PC-9 (cell line): ENCODE measurements around the gene EHMT1.

Experiments used
- EZH2 ChIP-seq: fragments of 200-600 bp; sonication (generic); IDR thresholded peaks from 2 replicates; pipeline ENCODE4 v1.8.0; 2017; ENCODE audit warnings: antibody characterized with exemption, low read depth
- TF ChIP-seq, protein P1 (sequence below): fragments of 200-600 bp; sonication (generic); conservative IDR thresholded peaks from 2 replicates; pipeline ENCODE4 v1.6.1; 2017; ENCODE audit warnings: mixed run types, antibody characterized with exemption, mild to moderate bottlenecking, moderate library complexity

DNA sequence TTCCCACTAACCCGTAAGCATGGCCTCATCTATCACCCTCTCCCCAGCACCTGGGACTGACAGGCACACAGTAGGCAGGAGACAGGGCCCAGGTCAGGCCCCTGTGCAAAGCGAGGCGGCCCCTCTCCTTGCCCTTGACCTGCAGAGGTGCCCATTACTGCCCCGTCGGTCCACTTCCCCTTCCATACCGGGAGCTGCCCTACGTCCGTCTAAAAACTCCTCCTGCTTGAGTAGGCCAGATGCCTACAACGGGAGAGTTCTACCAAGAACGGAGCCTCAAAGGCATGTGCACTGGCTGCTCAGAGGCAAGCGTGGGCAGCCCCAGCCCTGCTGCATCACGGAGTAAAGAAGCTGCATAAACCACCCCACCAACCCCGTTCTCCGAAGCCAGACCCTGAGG, 35.5 kb upstream of the EHMT1 start:
- no peak for TF ChIP-seq EZH2
- TF ChIP-seq, protein P1, sequence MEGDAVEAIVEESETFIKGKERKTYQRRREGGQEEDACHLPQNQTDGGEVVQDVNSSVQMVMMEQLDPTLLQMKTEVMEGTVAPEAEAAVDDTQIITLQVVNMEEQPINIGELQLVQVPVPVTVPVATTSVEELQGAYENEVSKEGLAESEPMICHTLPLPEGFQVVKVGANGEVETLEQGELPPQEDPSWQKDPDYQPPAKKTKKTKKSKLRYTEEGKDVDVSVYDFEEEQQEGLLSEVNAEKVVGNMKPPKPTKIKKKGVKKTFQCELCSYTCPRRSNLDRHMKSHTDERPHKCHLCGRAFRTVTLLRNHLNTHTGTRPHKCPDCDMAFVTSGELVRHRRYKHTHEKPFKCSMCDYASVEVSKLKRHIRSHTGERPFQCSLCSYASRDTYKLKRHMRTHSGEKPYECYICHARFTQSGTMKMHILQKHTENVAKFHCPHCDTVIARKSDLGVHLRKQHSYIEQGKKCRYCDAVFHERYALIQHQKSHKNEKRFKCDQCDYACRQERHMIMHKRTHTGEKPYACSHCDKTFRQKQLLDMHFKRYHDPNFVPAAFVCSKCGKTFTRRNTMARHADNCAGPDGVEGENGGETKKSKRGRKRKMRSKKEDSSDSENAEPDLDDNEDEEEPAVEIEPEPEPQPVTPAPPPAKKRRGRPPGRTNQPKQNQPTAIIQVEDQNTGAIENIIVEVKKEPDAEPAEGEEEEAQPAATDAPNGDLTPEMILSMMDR: no peak
